ENCODE measurements around the gene DYRK2. TPM values are rescaled to one million over a fixed set of nuclear protein-coding genes. Genes with fewer than 3 reads are reported as not detected.

Gene DYRK2
- 51.2 TPM for total RNA-seq
- long read RNA-seq, full-length matches to known transcripts: 27 of 37 reads
- long read RNA-seq, partial matches to known transcripts: 0 of 37 reads
- long read RNA-seq, other reads (novel, unspliced or antisense): 10 of 37 reads

DNA sequence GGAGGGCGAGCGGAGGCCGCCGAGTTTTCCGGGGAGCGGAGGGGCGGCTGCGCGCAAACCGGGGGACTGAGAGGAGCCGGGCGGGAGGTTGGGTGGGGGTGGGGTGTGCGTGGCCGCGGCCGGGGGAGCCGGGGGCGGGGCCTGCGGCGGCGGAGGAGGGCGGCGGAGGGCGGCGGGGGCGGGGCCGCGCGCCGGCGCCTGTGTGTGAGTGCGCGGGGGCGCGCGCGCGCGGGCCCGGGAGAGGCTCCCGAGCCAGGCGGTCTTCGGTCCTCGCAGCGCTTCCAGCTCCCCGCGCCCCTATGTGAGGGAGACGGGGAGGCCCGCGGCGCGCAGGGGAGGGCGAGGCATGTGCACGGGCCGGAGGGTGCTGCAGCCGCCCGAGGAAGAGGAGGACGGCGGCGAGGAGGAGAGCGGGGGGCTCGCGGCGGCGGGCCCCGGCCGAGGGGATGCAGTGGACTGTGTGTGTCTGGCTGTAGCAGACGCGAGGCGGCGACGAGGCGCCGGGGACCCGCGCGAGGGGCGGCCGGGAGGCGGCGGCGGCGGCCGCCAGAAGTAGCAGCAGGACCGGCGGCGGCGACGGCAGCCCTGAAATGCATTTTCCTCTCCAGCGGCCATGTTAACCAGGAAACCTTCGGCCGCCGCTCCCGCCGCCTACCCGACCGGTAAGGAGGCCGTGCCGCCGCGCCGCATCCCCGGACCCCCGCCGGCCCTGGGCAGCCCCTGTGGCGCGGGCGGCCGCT lies at the start of gene DYRK2:
Gene DYRK2, plus strand, starts transcription at position 225 of the 740 bp plus-strand sequence. Its CDS starts 389 bp downstream, at position 614.
- intact Hi-C loops (cut with DNase I): loop anchor here (2.0 to 5.0 kb wide), 5 partner anchors 72 to 208 kb away; no protein-coding TSS in a partner anchor
- peak; percentile 77 for ATAC-seq
- peak; percentile 93 for DNase-seq (ENCODE audit: missing footprints)

DNA sequence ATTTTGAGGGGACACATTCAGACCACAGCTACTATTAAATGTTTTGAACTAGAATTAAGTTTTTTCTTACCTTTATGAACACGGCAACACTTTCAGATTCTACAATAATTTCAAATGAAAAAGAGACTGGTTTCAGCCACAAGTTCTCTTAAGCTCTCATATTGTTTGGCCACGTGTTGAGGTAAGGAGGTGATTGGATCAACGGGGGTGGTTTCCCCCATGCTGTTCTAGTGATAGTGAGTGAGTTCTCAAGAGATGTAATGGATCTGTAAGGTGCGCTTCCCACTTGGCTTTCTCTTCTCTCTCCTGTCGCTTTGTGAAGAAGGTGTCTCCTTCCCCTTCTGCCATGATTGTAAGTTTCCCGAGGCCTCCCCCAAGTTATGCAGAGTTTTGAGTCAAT lies 48.9 kb upstream of the DYRK2 start:
- ATAC-seq: no peak
- no peak for DNase-seq (ENCODE audit: missing footprints)
- intact Hi-C loops (cut with DNase I): no loop called here

DNA sequence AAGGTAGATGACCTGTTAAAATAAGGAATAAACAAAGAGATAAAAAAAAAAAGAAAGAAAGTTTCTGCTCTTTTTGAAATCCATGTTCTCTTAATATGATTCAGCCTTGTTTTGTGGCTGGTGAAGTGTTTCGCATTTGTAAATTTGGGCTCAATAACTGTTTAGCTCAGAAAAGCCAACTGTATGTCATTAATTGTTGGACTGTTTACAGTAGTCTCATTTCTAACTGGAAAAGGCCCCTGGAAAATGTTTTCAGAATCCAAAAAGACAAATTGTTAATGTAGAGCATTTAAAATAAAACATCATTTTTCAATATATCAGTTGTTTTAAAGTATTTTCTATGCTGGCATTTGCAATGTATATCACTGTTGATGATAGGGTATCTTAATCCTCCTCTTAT lies 47.4 kb upstream of the DYRK2 start:
- no peak for DNase-seq (ENCODE audit: missing footprints)
- no peak for ATAC-seq
- intact Hi-C loops (cut with DNase I): no loop called here

DNA sequence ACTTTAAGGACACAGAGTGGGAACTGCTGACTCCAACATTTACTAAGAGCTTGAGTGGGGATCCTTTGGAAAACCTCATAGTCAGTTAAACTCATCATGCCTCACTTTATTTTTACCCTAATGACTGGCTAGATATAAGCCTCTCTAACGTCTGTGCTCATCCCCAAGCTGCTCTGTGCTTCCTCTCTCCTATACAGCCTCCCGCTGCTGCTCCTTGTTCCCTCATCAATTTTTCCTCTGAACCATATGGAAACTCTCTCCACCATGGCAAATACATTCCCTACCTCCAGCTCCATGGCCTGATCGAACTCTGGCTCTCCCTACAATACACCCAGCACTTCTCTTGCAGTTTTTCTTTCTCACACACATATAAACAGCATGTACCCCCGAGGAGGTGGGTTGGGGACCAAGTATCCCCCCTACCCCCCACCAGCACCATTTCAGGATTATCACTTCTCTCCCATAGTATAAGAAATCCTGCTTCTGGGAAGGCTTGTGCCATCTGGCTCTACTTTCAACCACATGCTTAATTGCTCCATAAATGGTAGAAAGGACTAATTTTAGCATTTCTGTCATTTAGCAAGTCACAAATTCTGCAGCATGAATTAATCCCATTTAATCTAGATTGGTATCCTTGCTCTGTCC lies 39.2 kb upstream of the DYRK2 start:
- intact Hi-C loops (cut with DNase I): no loop called here
- DNase-seq (ENCODE audit: missing footprints) (no peak), ATAC-seq (no peak)

DNA sequence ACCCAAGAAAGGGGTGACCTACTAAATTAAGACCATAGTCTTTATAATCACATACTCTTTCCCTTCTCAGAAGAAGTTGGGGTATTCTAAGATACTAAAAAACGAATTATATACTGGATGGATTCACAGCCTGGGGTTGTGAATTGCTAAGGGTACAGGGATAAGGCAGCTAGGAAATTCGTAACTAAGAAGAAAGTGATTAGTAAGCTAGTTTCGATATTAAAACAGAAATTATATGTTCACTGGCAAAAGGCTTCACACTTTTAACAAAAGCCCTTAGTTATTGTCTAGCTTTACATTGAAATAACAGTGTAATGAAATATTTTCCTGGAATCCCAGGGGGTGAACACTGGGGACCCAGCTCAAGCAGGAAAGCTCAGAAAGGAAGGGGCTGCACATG lies 35.5 kb upstream of the DYRK2 start:
- ATAC-seq (no peak), DNase-seq (ENCODE audit: missing footprints) (no peak)
- intact Hi-C loops (cut with DNase I): no loop called here

DNA sequence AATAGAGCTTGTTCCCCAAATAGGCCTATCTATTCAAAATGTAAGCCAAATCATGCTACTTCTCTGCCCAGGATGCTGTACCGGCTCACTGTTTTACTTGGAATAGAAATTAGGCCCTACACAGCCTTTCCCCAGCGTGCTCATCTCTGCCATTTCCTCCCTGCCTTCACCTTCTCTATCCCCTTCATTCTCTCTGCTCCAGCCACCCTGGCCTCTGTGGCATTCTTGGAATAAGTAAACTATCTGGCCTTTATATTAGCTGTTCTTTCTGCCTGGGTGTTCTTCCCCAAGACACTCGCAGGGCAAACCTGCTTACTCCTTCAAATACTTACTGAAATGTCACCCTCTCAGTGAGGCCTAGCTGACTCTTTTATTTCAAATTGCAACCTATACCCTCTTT lies 30.9 kb upstream of the DYRK2 start:
- intact Hi-C loops (cut with DNase I): no loop called here
- ATAC-seq (no peak), DNase-seq (ENCODE audit: missing footprints) (no peak)

DNA sequence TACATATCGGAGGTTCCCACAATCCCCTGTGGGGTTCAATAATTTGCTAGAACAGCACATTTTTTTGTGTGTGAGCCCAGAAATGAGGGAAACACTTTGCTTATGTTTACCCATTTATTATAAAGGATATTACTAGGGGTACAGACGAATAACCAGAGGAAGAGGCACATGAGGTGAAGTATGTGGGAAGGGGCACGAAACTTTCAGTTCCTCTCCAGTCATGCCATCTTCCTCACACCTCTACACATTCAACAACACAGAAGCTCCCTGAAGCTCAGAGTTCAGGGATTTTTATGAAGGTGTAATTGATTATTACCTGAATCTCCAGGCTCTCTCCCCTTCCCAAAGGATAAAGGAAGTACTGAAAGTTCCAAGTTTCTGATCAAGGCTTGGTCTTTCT lies 30.2 kb upstream of the DYRK2 start:
- DNase-seq (ENCODE audit: missing footprints) (no peak), ATAC-seq (no peak)
- intact Hi-C loops (cut with DNase I): no loop called here

DNA sequence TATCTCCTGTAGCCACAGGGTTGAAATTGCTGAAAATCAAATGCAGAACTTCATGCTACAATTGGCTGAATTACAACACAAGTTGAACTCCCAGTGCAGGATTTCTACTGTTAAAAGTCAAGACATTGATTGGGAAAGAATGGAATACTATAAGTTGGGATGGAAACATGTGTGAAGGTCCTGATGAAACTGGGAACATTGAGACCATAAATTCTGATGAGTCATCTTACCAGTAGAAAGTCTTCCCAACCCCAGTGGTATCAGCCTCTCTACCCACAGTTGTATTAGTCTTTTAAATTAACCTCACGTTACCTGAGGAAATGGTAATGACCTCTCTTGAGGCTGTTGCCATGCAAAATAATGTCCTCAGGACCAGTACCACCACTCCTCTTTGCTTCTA lies 27.4 kb upstream of the DYRK2 start:
- DNase-seq (ENCODE audit: missing footprints) (no peak), ATAC-seq (no peak)
- intact Hi-C loops (cut with DNase I): no loop called here

DNA sequence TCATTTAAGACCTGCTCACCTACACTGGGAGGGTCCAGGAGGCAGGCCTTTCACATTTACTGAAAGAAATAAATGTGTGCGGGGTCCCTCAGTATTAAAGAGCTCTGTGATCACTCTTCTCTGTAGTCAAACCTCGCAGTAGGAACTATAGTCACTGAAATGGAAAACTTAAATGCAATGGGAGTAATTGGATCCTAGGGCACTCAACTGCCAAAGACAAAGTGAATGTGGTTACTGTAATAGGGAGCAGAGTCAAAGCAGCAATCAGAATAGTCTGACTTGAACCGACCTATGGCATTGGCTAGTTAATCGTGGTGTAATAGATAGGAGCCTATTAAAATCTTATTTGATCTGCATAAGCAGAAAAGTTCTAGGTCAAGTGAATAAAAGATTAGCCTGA lies 26.6 kb upstream of the DYRK2 start:
- no peak for DNase-seq (ENCODE audit: missing footprints)
- intact Hi-C loops (cut with DNase I): no loop called here
- ATAC-seq: no peak

DNA sequence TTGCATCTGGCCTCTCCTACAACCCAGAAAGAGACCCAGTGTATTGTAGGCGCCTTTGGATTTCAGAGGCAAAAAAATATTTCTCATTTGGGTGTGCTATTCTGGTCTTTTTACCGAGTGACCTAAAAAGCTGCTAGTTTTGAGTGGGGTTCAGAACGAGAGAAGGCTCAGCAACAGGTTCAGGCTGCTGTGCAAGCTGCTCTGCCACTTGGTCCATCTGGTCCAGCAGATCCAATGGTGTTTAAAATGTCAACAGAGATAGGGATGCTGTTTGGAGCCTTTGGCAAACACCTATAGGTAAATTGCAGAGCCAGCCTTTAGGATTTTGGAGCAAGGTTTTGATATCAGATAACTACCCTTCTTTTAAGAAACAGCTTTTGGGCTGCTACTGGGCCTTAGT lies 25.3 kb upstream of the DYRK2 start:
- intact Hi-C loops (cut with DNase I): no loop called here
- DNase-seq (ENCODE audit: missing footprints) (no peak), ATAC-seq (no peak)

DNA sequence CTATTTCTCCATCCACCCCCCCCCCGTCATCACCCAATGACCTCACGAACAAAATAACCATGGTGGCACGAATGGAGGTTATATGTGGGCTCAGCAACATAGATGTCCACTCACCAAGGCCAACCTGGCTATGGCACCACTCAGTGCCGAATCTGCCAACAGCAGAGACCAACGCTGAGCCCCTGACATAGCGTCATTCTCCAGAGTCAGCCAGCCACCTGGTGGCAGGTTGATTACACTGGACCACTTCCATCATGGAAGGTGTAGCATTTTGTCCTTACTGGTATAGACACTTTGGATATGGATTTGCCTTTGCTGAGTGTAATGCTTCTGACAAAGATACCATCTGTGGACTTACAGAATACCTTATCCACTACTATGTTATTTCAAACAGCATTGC lies 24.2 kb upstream of the DYRK2 start:
- DNase-seq (ENCODE audit: missing footprints) (no peak), ATAC-seq (no peak)
- intact Hi-C loops (cut with DNase I): no loop called here

DNA sequence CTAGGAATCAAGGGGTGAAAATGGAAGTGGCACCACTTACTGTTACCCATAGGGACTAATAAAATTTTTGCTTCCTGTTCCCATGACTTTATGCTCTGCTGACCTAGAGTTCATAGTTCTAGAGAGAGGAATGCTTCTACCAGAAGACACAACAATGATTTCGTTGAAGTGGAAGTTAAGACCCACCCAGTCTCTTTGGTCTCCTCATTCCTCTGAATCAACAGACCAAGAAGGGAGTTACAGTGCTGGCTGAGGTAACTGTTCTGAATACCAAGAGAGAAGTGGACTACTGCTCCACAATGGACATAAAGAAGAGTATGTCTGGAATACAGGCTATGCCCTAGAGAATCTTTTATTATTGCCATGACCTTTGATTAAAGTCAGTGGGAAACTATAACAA lies 23.5 kb upstream of the DYRK2 start:
- intact Hi-C loops (cut with DNase I): no loop called here
- no peak for ATAC-seq
- no peak for DNase-seq (ENCODE audit: missing footprints)

DNA sequence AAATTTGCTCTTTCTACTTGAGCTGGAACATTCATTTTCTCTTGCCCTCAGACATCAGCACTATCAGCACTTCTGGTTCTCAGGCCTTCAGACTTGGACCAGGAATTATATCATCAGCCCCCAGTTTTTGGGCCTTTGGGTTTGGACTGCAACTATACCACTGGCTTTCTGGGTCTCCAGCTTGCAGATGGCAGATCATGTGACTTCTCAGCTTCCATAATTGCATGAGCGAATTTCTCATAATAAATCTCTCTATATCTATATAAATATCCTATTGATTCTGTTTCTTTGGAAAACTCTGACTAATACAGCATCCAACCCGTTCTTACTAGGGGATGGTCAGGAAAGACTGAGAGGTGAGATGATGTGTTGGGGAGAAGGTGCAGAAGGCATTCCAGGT lies 22.4 kb upstream of the DYRK2 start:
- intact Hi-C loops (cut with DNase I): no loop called here
- ATAC-seq (no peak), DNase-seq (ENCODE audit: missing footprints) (no peak)

DNA sequence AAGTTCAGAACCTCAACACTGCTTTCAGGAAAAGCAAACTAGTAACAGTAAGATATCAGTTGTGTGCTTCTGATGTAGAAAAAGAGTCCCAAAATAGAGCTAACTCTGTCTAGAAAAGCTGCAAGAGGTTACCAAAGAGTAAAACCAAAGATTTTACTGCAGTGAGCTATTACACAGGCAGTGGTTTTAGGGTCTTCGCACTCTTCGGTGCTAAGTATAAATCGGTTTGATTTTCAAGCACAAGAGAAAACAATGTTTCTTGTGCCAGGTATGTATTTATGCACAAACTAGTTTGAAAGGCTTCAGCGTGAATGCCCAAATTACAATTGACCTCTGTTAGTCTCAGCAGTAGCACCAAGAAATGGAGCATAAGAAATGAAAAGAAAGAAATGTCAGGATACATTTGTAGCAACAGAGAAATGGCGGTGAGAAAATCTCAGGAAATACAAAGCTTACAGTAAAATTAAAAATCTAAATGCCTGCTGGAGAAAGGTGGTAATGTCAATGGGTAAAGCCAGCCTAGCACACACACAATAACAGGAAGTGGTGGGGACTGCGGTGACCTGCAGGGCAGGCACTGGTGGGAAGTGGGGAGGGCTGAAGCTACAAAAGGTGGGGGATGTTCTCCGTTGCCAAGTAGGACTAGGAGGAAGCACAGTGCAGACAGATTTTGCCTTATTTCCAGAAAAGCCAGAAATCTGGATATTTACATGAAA lies 18.0 kb upstream of the DYRK2 start:
- intact Hi-C loops (cut with DNase I): no loop called here

DNA sequence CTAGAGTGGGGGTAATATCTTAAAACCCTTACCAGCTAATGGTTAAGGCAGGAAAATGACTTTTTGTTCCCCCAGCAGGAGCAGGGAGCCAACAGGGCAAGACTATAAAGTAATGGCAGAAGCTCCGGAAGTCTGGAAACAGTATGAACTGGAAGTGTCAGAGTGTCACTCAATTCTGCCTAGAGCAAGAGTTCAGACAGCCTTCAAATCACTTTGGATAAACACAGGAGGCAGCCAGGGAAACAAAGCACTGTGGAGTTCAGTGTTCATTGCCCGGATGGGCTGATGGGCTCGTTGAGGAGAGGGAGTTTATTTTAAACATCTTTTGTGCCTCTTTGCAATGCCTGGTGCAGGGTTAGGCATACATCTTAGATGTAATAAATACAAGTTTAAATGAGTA lies 16.5 kb upstream of the DYRK2 start:
- intact Hi-C loops (cut with DNase I): no loop called here
- DNase-seq (ENCODE audit: missing footprints): no peak
- no peak for ATAC-seq

More for the DNA sequence above, 18.0 kb upstream of the DYRK2 start:
- ATAC-seq (no peak), DNase-seq (ENCODE audit: missing footprints) (peak; percentile 73)

DNA sequence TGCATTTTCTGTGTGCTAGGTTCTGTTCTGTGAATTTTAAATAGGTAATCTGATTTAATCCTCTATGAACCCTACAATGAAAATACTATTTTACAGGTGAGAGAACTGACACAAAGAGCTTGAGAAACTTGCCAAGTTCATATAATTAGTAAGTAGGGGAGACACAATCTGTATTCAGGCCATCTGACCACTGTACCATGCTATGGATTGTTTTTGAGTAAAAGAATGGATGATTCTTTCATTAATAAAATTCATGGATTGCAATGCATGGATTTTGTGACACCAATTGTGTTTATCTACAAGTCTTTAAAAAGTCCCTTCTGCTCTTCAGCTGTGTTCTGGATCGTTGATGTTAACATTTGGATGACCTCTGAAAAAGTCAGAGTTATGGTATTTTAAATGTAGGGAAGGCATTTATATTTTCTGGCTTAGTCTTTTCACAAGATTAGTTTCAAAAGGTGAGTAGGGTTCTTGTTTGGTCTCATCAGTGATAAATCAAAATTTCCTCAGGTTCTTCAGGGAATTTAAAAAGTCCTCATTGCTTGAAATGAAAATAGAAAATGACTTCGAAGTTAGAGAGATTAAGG lies 15.4 kb upstream of the DYRK2 start:
- DNase-seq (ENCODE audit: missing footprints): no peak
- ATAC-seq: no peak
- intact Hi-C loops (cut with DNase I): no loop called here

DNA sequence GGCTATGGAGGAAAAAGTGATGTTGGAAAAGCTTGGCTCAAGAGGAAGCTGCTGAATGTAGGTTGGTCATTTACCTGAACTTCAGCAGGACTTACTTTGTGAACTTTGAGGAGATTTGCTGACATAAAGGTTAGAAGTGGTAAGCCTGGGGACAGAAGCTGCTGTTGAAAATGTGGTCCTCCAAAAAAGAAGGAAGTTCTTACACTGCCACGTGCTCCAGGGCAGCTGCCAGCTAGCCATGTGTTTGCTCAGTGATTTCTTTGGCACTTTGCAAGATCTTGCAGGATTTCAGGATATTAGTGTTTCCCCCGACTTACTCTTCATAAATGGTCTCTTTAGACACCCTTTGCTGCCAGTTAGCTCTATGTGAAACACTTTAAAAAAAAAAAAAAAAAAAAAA lies 14.8 kb upstream of the DYRK2 start:
- intact Hi-C loops (cut with DNase I): no loop called here
- peak; percentile 44 for ATAC-seq
- no peak for DNase-seq (ENCODE audit: missing footprints)

DNA sequence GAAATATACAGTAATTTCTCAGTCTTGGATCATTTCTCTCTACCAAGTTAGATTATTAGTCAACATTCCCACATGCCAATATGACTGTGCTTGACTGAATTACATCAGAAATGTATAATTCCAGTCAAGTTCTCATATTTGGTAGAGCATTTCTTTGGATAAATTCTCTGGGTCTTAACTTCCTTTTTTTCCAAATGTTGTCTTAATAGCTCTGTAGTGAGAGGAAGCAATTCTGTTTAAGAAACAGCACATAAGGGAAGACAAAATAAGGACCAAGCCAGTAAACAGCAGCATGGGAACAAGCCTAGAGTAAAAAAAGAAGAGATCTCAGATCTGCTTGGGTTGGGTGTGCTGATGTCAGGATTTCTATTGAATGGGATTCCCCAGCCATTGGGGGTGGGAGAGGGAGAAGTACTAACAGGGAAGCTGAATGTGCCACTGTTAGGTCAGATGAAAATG lies 14.2 kb upstream of the DYRK2 start:
- ATAC-seq (peak; percentile 52), DNase-seq (ENCODE audit: missing footprints) (no peak)
- intact Hi-C loops (cut with DNase I): no loop called here

DNA sequence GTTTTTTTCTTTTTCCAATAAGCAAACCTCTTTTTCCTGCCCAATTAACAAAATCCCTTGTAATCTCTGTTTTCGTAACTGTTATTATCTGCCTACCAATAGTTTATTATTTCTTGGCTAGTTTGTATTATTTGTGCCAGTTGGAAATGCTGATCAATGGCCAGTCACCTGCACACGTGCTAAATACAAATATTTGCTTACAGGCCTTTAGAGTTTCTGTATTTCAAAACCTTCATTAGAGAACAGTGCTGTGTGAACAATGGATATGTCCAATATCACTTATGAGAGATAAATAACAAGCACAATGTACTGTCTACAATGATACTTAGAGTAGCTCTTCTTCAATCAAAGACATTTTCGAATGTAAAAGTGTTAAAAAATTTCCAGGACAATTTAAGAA lies 10.8 kb upstream of the DYRK2 start:
- no peak for ATAC-seq
- DNase-seq (ENCODE audit: missing footprints): no peak

More for the DNA sequence above, 10.8 kb upstream of the DYRK2 start:
- intact Hi-C loops (cut with DNase I): no loop called here
